GM23338 (cell line): ENCODE results near the gene MEGF11.

Experiments used
- CREB1 ChIP-seq: fragments of 250-450 bp; sonication (Bioruptor Pico); IDR thresholded peaks from 2 replicates; pipeline ENCODE4 v1.5.0; 2020; ENCODE audit warnings: low read depth, mild to moderate bottlenecking, moderate library complexity
- CTCF ChIP-seq, 2 experiments: fragments of 200-600 bp in 1 of 2; sonication (generic) in 1 of 2; conservative IDR thresholded peaks; 2 replicates each; pipeline versions ENCODE4 v1.5.1 to v1.6.1; 2016 to 2017; ENCODE audit warnings: antibody characterized with exemption in 2 of 2, low read depth in 2 of 2, mild to moderate bottlenecking in 2 of 2, moderate library complexity in 1 of 2
- ETS1 ChIP-seq: IDR thresholded peaks from 2 replicates; pipeline ENCODE4 v1.6.1; 2016; ENCODE audit warnings: antibody characterized with exemption
- EZH2 ChIP-seq: fragments of 200-600 bp; sonication (generic); IDR thresholded peaks from one replicate; pipeline ENCODE4 v1.8.0; 2017; ENCODE audit warnings: antibody characterized with exemption, mild to moderate bottlenecking, low read depth; ENCODE audit not compliant: unreplicated experiment
- EZH2phosphoT487 ChIP-seq: fragments of 200-600 bp; sonication (generic); IDR thresholded peaks from one replicate; pipeline ENCODE4 v1.8.1; 2018; ENCODE audit warnings: antibody characterized with exemption; ENCODE audit not compliant: unreplicated experiment
- JUNB ChIP-seq: IDR thresholded peaks from one replicate; pipeline ENCODE4 v1.6.1; 2016; ENCODE audit warnings: antibody characterized with exemption; ENCODE audit not compliant: unreplicated experiment
- POLR2AphosphoS5 ChIP-seq: IDR thresholded peaks from 2 replicates; pipeline ENCODE4 v1.6.1; 2016; ENCODE audit warnings: antibody characterized with exemption, low read depth
- REST ChIP-seq: IDR thresholded peaks from one replicate; pipeline ENCODE4 v1.6.1; 2018; ENCODE audit warnings: antibody characterized with exemption; ENCODE audit not compliant: unreplicated experiment
- STAT1 ChIP-seq: IDR thresholded peaks from one replicate; pipeline ENCODE4 v1.6.1; 2016; ENCODE audit warnings: antibody characterized with exemption; ENCODE audit not compliant: unreplicated experiment
- ZNF114 ChIP-seq: fragments of 250-450 bp; sonication (Bioruptor Pico); IDR thresholded peaks from 2 replicates; pipeline ENCODE4 v1.5.0; 2020; ENCODE audit warnings: mild to moderate bottlenecking, moderate library complexity
- ZNF462 ChIP-seq: fragments of 250-450 bp; sonication (Bioruptor Pico); IDR thresholded peaks from 2 replicates; pipeline ENCODE4 v1.5.0; 2020; ENCODE audit warnings: mild to moderate bottlenecking, moderate library complexity

GRCh38 chr15:66110864-66111263, 142.7 kb downstream of the MEGF11 start:
- TF ChIP-seq EZH2 (no peak), CTCF (conservative IDR thresholded peaks at IDR 0.05; ENCODE audit: low read depth in 2 of 2) (no peak), CREB1 (CRISPR knock-in tag) (no peak), REST (no peak), ZNF462 (no peak), POLR2AphosphoS5 (no peak), EZH2phosphoT487 (no peak), JUNB (no peak), ETS1 (no peak), ZNF114 (no peak), STAT1 (no peak)
